Neural progenitor cell (in vitro differentiated cells): ENCODE data around the gene SLC10A3. TPM values are rescaled to one million over a fixed set of nuclear protein-coding genes. Genes with fewer than 3 reads are reported as not detected.

Source experiments
- DNase-seq: peaks from one replicate; pipeline ENCODE4 v3.0.0-alpha.2; 2016; ENCODE audit warnings: low spot score
- H2AFZ ChIP-seq: fragments of 200-600 bp; sonication (generic); replicated peaks from 2 replicates; pipeline ENCODE4 v1.6.1; 2016; ENCODE audit warnings: antibody characterized with exemption
- H3F3A ChIP-seq: fragments of 200-600 bp; sonication (generic); 2 replicates; pipeline ENCODE4 v1.6.1; 2016; ENCODE audit warnings: antibody characterized with exemption, low read depth
- H3K27ac ChIP-seq: fragments of 200-600 bp; sonication (generic); 2 replicates; pipeline ENCODE4 v1.5.1; 2016; ENCODE audit warnings: mild to moderate bottlenecking
- H3K27me3 ChIP-seq: fragments of 200-600 bp; sonication (generic); 2 replicates; pipeline ENCODE4 v1.6.1; 2016; ENCODE audit warnings: mild to moderate bottlenecking, moderate library complexity
- H3K36me3 ChIP-seq: fragments of 200-600 bp; sonication (generic); 2 replicates; pipeline ENCODE4 v1.5.1; 2016
- H3K4me1 ChIP-seq: fragments of 200-600 bp; sonication (generic); 2 replicates; pipeline ENCODE4 v1.6.1; 2016; ENCODE audit warnings: mixed run types
- H3K4me2 ChIP-seq: fragments of 200-600 bp; sonication (generic); 2 replicates; pipeline ENCODE4 v1.6.1; 2016
- H3K4me3 ChIP-seq: fragments of 200-600 bp; sonication (generic); 2 replicates; pipeline ENCODE4 v1.5.1; 2016
- H3K79me2 ChIP-seq: fragments of 200-600 bp; sonication (generic); 2 replicates; pipeline ENCODE4 v1.6.1; 2016; ENCODE audit warnings: low read depth
- H3K9ac ChIP-seq: fragments of 200-600 bp; sonication (generic); 2 replicates; pipeline ENCODE4 v1.6.1; 2016
- H3K9me3 ChIP-seq: fragments of 200-600 bp; sonication (generic); 2 replicates; pipeline ENCODE4 v1.5.1; 2016; ENCODE audit warnings: low read depth
- H4K20me1 ChIP-seq: fragments of 200-600 bp; sonication (generic); 2 replicates; pipeline ENCODE4 v1.6.1; 2016; ENCODE audit warnings: low read depth
- H3K27ac Mint-ChIP-seq: 3 replicates; pipeline ENCODE4 v1.8.0; 2021; ENCODE audit warnings: mixed read lengths
- H3K27me3 Mint-ChIP-seq: 2 replicates; pipeline ENCODE4 v1.8.0; 2022; ENCODE audit warnings: low read depth, mild to moderate bottlenecking, inconsistent platforms, moderate library complexity, mixed read lengths; ENCODE audit not compliant: insufficient read depth
- H3K36me3 Mint-ChIP-seq: 3 replicates; pipeline ENCODE4 v1.8.0; 2021; ENCODE audit warnings: mixed read lengths
- H3K4me1 Mint-ChIP-seq: 3 replicates; pipeline ENCODE4 v1.8.0; 2021; ENCODE audit warnings: mixed read lengths
- H3K4me3 Mint-ChIP-seq: 3 replicates; pipeline ENCODE4 v1.8.0; 2021; ENCODE audit warnings: mild to moderate bottlenecking, moderate library complexity, mixed read lengths
- H3K9me3 Mint-ChIP-seq: 3 replicates; pipeline ENCODE4 v1.8.0; 2020; ENCODE audit warnings: mixed read lengths
- EZH2 ChIP-seq: fragments of 200-600 bp; sonication (generic); IDR thresholded peaks from 2 replicates; pipeline ENCODE4 v1.6.1; 2017; ENCODE audit warnings: antibody characterized with exemption, mild to moderate bottlenecking, moderate library complexity
- EZH2phosphoT487 ChIP-seq: fragments of 200-600 bp; sonication (generic); IDR thresholded peaks from 2 replicates; pipeline ENCODE4 v1.6.1; 2017; ENCODE audit warnings: antibody characterized with exemption
- total RNA-seq: library from RNA; depleted of rRNA; stranded (reverse); fragments of >200 nt; gene quantifications from 2 replicates; pipeline ENCODE4 v1.2.3, GENCODE V29; 2015; ENCODE audit warnings: low replicate concordance
- TF ChIP-seq, protein P1 (sequence below): fragments of 200-600 bp; sonication (generic); IDR thresholded peaks from 2 replicates; pipeline ENCODE4 v1.5.1; 2017; ENCODE audit warnings: antibody characterized with exemption, mild to moderate bottlenecking

Gene SLC10A3
- total RNA-seq, 1 donor from 2014 or later, result 3.5 TPM

DNA sequence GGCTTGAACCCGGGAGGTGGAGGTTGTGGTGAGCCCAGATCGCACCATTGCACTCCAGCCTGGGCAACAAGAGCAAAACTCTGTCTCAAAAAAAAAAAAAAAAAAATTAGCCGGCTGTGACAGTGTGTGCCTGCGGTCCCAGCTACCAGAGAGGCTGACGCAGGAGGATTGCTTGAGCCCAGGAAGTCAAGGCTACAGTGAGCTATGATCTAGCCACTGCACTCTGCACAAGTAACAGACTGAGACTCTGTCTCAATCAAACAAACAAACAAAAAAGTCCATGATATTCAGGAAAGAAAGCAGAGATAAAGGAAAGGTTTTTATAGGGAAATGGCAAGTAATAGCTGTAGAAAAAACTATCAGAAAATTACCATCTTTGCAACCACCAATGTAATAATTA is 9.2 kb downstream of the SLC10A3 start:
- Mint-ChIP-seq H3K27me3 (peaks cover 6% of the 10 kb centered on the region), H3K4me3 (no peak overlapping the region), H3K9me3 (peaks cover 28% of the 10 kb centered on the region), H3K36me3 (peaks cover 4% of the 10 kb centered on the region), H3K27ac (peak overlapping the region; percentile 91), H3K4me1 (peaks cover 5% of the 10 kb centered on the region)
- H3K4me1 ChIP-seq, result no peaks in the 10 kb centered on the region
- H3F3A ChIP-seq, result no peaks in the 10 kb centered on the region
- no peak overlapping the region for H3K27ac ChIP-seq
- no peak overlapping the region for H3K4me2 ChIP-seq
- no peaks in the 10 kb centered on the region for H4K20me1 ChIP-seq
- H3K36me3 ChIP-seq, result no peaks in the 10 kb centered on the region
- H3K9me3 ChIP-seq, result no peaks in the 10 kb centered on the region
- no peak overlapping the region for H3K4me3 ChIP-seq
- H3K9ac ChIP-seq, result no peak overlapping the region
- no peak for DNase-seq
- no peaks in the 10 kb centered on the region for H3K27me3 ChIP-seq
- no peaks in the 10 kb centered on the region for H3K79me2 ChIP-seq
- H2AFZ ChIP-seq, result no peak overlapping the region
- TF ChIP-seq, protein P1, sequence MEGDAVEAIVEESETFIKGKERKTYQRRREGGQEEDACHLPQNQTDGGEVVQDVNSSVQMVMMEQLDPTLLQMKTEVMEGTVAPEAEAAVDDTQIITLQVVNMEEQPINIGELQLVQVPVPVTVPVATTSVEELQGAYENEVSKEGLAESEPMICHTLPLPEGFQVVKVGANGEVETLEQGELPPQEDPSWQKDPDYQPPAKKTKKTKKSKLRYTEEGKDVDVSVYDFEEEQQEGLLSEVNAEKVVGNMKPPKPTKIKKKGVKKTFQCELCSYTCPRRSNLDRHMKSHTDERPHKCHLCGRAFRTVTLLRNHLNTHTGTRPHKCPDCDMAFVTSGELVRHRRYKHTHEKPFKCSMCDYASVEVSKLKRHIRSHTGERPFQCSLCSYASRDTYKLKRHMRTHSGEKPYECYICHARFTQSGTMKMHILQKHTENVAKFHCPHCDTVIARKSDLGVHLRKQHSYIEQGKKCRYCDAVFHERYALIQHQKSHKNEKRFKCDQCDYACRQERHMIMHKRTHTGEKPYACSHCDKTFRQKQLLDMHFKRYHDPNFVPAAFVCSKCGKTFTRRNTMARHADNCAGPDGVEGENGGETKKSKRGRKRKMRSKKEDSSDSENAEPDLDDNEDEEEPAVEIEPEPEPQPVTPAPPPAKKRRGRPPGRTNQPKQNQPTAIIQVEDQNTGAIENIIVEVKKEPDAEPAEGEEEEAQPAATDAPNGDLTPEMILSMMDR, result no peak
- TF ChIP-seq EZH2, result no peak
- no peak for TF ChIP-seq EZH2phosphoT487

DNA sequence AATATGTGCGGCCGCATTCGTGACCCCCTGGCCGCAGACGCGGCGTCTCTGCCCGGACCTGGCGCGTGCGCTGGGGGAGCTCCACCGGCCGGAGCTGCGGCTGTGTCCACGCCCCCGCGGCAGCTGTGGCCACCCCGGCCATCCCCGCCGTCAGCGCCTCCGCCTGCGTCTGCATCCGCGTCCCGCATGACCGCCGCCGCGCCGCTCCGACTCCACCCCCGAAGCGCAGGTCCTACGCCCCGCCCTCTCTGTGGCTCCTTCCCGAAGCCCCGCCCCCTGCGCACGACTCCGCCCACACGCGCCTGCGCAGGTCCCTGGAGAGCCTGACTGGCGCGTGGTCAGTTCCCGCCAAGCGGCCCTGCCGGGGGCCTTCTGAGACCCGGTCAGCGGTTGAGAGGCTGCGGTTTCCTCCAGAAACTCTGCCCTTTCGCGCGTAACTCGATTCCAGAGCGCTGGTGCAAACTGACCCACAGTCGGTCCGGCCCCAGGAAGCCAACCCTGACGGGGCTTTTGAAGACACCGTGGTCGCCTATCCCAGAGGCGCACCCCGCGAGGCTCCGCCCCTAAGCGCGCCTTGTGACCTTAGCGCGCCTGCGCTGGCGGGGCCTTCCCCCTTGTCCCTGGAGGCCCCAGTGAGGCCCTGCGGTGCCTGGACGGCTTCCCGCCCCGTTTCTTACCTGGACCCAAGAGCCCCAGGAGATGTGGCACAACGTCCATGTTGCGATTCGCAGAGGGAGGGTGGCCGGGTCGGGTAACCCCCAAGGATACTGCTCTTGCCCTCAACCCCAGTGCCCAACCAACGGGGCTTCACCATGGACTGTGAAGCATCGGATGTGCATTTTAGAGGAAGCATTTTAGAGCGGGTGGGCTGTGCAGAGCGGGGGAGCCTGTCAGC is 11.5 kb downstream of the SLC10A3 start, which contains the start of gene LAGE3:
Gene LAGE3 (minus strand): TSS at position 554 of the 895 bp plus-strand sequence. CDS start 366 bp downstream, at position 188.
- peaks cover 9% of the 10 kb centered on the region for H3K27me3 Mint-ChIP-seq
- Histone ChIP-seq H3K27me3 (no peaks in the 10 kb centered on the region), H3K9me3 (no peaks in the 10 kb centered on the region), H3K9ac (no peak within 1 kb of the TSS), H3K4me3 (peak within 1 kb of the TSS; percentile 51), H3K4me1 (no peaks in the 10 kb centered on the region), H3K36me3 (no peaks in the 10 kb centered on the region), H3K79me2 (no peaks in the 10 kb centered on the region), H3F3A (no peaks in the 10 kb centered on the region), H3K27ac (no peak within 1 kb of the TSS), H2AFZ (no peak within 1 kb of the TSS), H3K4me2 (peak within 1 kb of the TSS; percentile 72), H4K20me1 (no peaks in the 10 kb centered on the region)
- peaks cover 8% of the 10 kb centered on the region for H3K36me3 Mint-ChIP-seq
- H3K4me3 Mint-ChIP-seq, result peak within 1 kb of the TSS; percentile 89
- H3K4me1 Mint-ChIP-seq, result peaks cover 5% of the 10 kb centered on the region
- peaks cover 35% of the 10 kb centered on the region for H3K9me3 Mint-ChIP-seq
- no peak within 1 kb of the TSS for H3K27ac Mint-ChIP-seq
- TF ChIP-seq EZH2phosphoT487 (no peak), EZH2 (no peak)
- TF ChIP-seq, protein P1, result no peak
- DNase-seq, result peak; percentile 92

DNA sequence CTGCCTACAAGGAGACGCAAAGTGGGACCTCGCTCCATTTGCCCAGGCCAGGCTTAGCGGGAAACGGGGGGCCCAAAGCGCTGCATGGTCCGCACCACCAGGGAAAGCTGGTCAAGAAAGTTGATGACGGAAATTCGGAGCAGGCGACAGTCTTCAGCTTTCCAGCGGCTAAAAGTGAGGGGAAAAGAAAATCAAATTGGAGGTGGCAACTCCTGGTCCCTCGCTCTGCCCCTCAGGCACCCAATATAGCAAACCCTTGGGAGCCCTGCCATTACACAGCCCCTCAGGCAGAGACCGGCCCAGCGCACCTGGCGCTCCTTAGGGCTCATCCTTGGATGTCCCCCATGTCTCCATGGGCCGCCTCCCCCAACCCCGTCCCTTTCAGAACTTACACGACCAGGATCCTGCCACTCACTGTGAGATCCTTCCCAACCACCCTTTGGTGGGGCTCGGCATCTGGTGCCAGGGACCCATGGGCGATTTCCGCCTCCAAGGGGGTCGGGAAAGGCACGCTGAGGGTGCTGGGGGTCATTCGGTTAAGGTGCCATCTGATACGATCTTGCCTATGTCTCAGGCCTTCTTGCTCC is 12.4 kb downstream of the SLC10A3 start:
- Histone ChIP-seq H3K36me3 (no peaks in the 10 kb centered on the region), H2AFZ (no peak overlapping the region), H3K4me3 (peak overlapping the region; percentile 51), H4K20me1 (no peaks in the 10 kb centered on the region), H3F3A (no peaks in the 10 kb centered on the region), H3K9ac (no peak overlapping the region), H3K79me2 (no peaks in the 10 kb centered on the region), H3K27ac (no peak overlapping the region), H3K4me2 (peak overlapping the region; percentile 72), H3K4me1 (no peaks in the 10 kb centered on the region), H3K9me3 (no peaks in the 10 kb centered on the region), H3K27me3 (no peaks in the 10 kb centered on the region)
- Mint-ChIP-seq H3K27me3 (peaks cover 9% of the 10 kb centered on the region), H3K27ac (no peak overlapping the region), H3K9me3 (peaks cover 35% of the 10 kb centered on the region), H3K4me3 (peak overlapping the region; percentile 89), H3K36me3 (peaks cover 13% of the 10 kb centered on the region), H3K4me1 (peaks cover 5% of the 10 kb centered on the region)
- DNase-seq, result no peak
- TF ChIP-seq EZH2phosphoT487, result no peak
